Neutrophil (primary cell): ENCODE results near the gene TSPAN3.

ENCODE experiments used
- H3K27ac ChIP-seq: fragments of 200-600 bp; sonication (generic); 2 replicates; pipeline ENCODE4 v1.5.1; 2016; ENCODE audit warnings: mild to moderate bottlenecking, moderate library complexity
- H3K27me3 ChIP-seq: fragments of 200-600 bp; sonication (generic); 2 replicates; pipeline ENCODE4 v1.6.0; 2016; ENCODE audit warnings: mild to moderate bottlenecking
- H3K36me3 ChIP-seq: fragments of 200-600 bp; sonication (generic); 2 replicates; pipeline ENCODE4 v1.5.1; 2017
- H3K4me1 ChIP-seq, 2 experiments: fragments of 200-600 bp in 1 of 2; sonication (generic) in 1 of 2; 1 replicate in 1 of 2; 2 replicates in 1 of 2; pipeline versions ENCODE4 v1.5.1 to v1.6.1; 2013 to 2016; ENCODE audit warnings: low read depth in 1 of 2, low read length in 1 of 2, mild to moderate bottlenecking in 1 of 2, moderate library complexity in 1 of 2; ENCODE audit not compliant: control insufficient read depth in 1 of 2, insufficient read depth in 1 of 2
- H3K4me3 ChIP-seq, 2 experiments: fragments of 200-600 bp in 1 of 2; sonication (generic) in 1 of 2; 1 replicate in 1 of 2; 2 replicates in 1 of 2; pipeline ENCODE4 v1.5.1; 2013 to 2016; ENCODE audit warnings: low read depth in 1 of 2, low read length in 1 of 2, mild to moderate bottlenecking in 1 of 2, moderate library complexity in 1 of 2
- H3K9me3 ChIP-seq: fragments of 200-600 bp; sonication (generic); 2 replicates; pipeline ENCODE4 v1.5.1; 2016
- TF ChIP-seq, protein P1 (sequence below): fragments of 200-600 bp; sonication (generic); IDR thresholded peaks from 2 replicates; pipeline ENCODE4 v1.5.1; 2016; ENCODE audit warnings: antibody characterized with exemption

TSPAN3 gene

DNA sequence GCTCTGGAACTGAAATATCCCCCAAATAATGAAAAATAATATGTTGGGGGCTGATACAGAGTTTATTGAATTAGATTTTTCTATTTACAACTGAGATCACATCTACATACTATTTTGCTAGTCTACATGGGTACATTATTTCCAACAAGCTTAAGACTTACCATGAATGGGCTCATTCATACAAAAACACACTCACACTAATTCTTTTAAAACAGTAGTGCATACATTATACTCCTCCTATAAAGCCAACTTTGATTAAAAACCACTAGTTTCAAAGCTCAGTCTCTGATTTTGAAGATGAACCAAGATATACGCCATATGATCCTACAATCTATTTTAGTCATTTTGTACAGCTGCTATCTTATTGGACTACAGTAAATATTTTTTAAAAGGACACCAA lies 24.9 kb downstream of the TSPAN3 start:
- H3K27me3 ChIP-seq = no peaks in the 10 kb centered on the region
- no peak overlapping the region for H3K27ac ChIP-seq
- H3K36me3 ChIP-seq = no peaks in the 10 kb centered on the region
- TF ChIP-seq, protein P1, sequence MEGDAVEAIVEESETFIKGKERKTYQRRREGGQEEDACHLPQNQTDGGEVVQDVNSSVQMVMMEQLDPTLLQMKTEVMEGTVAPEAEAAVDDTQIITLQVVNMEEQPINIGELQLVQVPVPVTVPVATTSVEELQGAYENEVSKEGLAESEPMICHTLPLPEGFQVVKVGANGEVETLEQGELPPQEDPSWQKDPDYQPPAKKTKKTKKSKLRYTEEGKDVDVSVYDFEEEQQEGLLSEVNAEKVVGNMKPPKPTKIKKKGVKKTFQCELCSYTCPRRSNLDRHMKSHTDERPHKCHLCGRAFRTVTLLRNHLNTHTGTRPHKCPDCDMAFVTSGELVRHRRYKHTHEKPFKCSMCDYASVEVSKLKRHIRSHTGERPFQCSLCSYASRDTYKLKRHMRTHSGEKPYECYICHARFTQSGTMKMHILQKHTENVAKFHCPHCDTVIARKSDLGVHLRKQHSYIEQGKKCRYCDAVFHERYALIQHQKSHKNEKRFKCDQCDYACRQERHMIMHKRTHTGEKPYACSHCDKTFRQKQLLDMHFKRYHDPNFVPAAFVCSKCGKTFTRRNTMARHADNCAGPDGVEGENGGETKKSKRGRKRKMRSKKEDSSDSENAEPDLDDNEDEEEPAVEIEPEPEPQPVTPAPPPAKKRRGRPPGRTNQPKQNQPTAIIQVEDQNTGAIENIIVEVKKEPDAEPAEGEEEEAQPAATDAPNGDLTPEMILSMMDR = no peak
- H3K4me1 ChIP-seq = peaks cover 9 to 10% of the 10 kb centered on the region in 2 experiments
- no peaks in the 10 kb centered on the region for H3K9me3 ChIP-seq
- no peak overlapping the region for H3K4me3 ChIP-seq

GRCh38 chr15:77044228-77045042 lies 26.5 kb downstream of the TSPAN3 start:
- TF ChIP-seq, protein P1 = no peak
- Histone ChIP-seq H3K9me3 (no peaks in the 10 kb centered on the region), H3K27me3 (no peaks in the 10 kb centered on the region), H3K27ac (peak overlapping the region; percentile 43), H3K36me3 (no peaks in the 10 kb centered on the region), H3K4me1 (peaks cover 9 to 10% of the 10 kb centered on the region in 2 experiments), H3K4me3 (no peak overlapping the region)

GRCh38 chr15:77042955-77043920 lies 27.7 kb downstream of the TSPAN3 start:
- Histone ChIP-seq H3K27me3 (no peaks in the 10 kb centered on the region), H3K9me3 (no peaks in the 10 kb centered on the region), H3K27ac (peak overlapping the region; percentile 49), H3K36me3 (no peaks in the 10 kb centered on the region), H3K4me1 (peaks cover 0 to 3% of the 10 kb centered on the region in 2 experiments), H3K4me3 (no peak overlapping the region)
- TF ChIP-seq, protein P1 = no peak

- Histone ChIP-seq H3K36me3 (peaks cover 6% of the 10 kb centered on the region), H3K4me1 (peaks cover 0 to 3% of the 10 kb centered on the region in 2 experiments)
Measured at GRCh38 chr15:77042245-77042919, 28.5 kb downstream of the TSPAN3 start.

More at GRCh38 chr15:77042245-77042919, 28.5 kb downstream of the TSPAN3 start:
- Histone ChIP-seq H3K27ac (peak overlapping the region; percentile 49), H3K9me3 (no peaks in the 10 kb centered on the region), H3K27me3 (no peaks in the 10 kb centered on the region), H3K4me3 (no peak overlapping the region)
- TF ChIP-seq, protein P1 = no peak
